ENCODE measurements around the gene HTRA1.

HTRA1 gene

GRCh38 chr10:122481296-122482056 is 20.1 kb downstream of the HTRA1 start:
- in situ Hi-C loops (cut with HindIII; ENCODE audit: low pct_unique_long_range_greater_than_20kb, low sequenced_read_pairs), result no loop called here
- TF ChIP-seq JUND (IDR thresholded peaks at IDR 0.05; ENCODE audit: low read depth), result no peak
- DNase-seq (ENCODE audit: low read depth in 1 of 2, low spot score in 1 of 2), result no peak

- TF ChIP-seq JUND (IDR thresholded peaks at IDR 0.05; ENCODE audit: low read depth), result no peak
- in situ Hi-C loops (cut with HindIII; ENCODE audit: low pct_unique_long_range_greater_than_20kb, low sequenced_read_pairs), result no loop called here
- no peak for DNase-seq (ENCODE audit: low read depth in 1 of 2, low spot score in 1 of 2)
Measured at GRCh38 chr10:122484276-122485060, 23.1 kb downstream of the HTRA1 start.

DNA sequence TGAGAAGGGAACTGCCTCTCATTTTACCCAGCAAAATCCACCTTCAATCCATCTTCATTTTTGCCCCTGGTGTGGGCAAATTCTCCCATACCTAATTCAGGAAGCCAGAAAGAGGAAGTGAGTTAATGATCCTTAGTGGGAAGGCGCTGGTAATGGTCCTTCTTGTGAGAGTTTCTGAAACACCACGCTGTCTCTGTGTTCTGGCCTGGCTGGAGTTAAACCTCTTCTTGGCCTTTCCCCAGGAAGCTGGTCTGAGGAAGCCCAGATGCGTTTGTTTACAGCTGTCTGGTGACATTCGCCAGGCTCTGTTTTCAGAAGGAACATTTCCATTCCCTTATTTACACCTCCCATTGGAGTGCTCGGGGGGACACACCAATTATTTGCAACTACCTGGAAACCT is 24.3 kb downstream of the HTRA1 start:
- in situ Hi-C loops (cut with HindIII; ENCODE audit: low pct_unique_long_range_greater_than_20kb, low sequenced_read_pairs), result no loop called here

GRCh38 chr10:122486406-122487080 is 25.2 kb downstream of the HTRA1 start:
- DNase-seq (ENCODE audit: low read depth in 1 of 2, low spot score in 1 of 2), result no peak
- no peak for TF ChIP-seq JUND (IDR thresholded peaks at IDR 0.05; ENCODE audit: low read depth)
- in situ Hi-C loops (cut with HindIII; ENCODE audit: low pct_unique_long_range_greater_than_20kb, low sequenced_read_pairs), result no loop called here

More for the DNA sequence above, 24.3 kb downstream of the HTRA1 start:
- DNase-seq (ENCODE audit: low read depth in 1 of 2, low spot score in 1 of 2), result no peak
- TF ChIP-seq JUND (IDR thresholded peaks at IDR 0.05; ENCODE audit: low read depth), result no peak

DNA sequence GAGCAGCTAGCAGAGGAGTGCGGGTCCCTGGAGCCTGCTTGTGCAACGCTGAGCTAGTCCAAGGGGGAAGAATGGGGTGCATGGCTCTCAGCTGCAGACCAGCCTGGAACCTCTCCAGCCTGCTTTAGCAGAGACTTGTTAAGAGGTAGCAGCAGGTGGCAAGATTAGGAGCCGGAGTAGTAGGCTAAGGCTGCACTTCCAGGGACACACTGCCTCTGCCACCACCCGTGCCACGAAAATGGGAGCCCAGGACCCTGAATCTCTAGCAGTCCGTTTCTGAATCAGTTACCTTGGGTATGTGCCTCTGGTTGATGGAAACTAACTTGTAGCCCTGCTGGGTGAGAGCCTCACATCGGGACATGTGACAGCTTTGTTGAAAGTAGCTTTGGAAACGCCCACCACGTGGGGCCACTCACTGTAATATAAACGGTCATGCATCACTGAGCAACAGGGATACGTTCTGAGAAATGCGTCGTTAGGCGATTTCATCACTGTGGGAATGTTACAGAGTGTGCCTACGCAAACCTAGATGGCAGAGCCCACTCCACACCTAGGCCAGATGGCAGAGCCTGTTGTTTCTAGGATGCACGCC is 25.9 kb downstream of the HTRA1 start:
- DNase-seq (ENCODE audit: low read depth in 1 of 2, low spot score in 1 of 2), result no peak
- no peak for TF ChIP-seq JUND (IDR thresholded peaks at IDR 0.05; ENCODE audit: low read depth)
- in situ Hi-C loops (cut with HindIII; ENCODE audit: low pct_unique_long_range_greater_than_20kb, low sequenced_read_pairs), result no loop called here

DNA sequence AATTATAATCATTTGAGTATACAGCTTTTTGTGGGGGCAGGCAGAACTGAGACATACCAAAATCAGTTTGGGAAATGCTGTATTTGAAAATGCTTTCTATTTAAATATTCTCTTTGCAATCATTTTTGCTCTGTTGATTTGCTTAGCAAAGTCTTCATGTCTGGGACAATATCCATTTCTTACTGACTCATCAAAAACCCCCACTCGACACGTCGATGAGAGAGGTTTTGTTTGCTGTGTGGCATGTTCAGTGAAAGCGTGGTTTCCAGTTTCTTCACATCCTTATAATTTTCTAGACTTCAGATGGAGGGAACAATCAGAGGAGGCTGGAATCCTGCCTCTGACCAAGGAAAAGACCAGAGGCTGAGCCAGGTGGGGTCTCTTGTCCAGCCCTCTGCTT is 28.9 kb downstream of the HTRA1 start:
- TF ChIP-seq JUND (IDR thresholded peaks at IDR 0.05; ENCODE audit: low read depth), result no peak
- DNase-seq (ENCODE audit: low read depth in 1 of 2, low spot score in 1 of 2), result no peak
- in situ Hi-C loops (cut with HindIII; ENCODE audit: low pct_unique_long_range_greater_than_20kb, low sequenced_read_pairs), result no loop called here

DNA sequence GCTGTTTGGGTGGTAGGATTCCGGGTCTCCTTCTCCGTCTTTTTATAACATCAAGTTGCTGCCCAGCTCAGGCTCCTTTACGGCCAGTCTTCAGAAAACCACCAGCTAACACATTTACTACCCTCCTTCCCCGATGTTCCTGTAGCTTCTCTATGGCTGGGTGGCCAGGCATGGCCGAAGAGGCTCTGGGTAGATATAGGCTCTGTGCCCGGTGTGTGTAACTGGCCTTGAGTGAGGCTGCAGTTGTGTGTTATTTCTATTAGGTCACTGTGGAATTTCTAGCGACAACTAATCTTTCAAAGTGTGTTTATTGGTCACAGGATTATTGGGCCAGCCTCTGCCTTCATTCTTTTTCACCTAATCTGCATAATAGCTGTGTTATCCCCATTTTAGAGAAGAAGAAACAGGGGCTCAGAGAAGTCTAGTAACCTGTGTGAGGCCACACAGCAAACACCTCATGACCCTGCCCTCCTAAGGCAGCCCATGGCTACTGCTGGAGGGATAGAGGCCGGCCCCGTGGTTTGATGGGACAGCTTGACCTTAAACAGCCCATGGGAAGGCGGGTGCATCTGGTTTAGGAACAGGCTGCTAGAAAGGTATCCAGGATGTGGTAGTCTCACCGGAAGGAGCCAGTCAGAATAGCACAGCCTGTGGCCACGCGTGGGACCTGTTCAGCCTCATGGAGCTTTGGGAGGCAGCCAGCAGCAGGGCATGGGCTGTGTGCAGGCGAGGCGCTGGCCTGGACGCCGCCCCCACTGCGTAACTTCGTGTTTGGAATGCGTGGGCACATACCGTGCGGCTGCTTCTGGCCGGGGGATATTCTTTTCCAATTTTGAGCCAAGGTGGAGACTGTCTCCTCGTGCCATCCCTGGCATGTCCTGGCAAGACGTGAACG is 29.7 kb downstream of the HTRA1 start:
- no peak for TF ChIP-seq JUND (IDR thresholded peaks at IDR 0.05; ENCODE audit: low read depth)
- peak in 1 of 2 experiments; percentile 45 for DNase-seq (ENCODE audit: low read depth in 1 of 2, low spot score in 1 of 2)
- in situ Hi-C loops (cut with HindIII; ENCODE audit: low pct_unique_long_range_greater_than_20kb, low sequenced_read_pairs), result no loop called here

DNA sequence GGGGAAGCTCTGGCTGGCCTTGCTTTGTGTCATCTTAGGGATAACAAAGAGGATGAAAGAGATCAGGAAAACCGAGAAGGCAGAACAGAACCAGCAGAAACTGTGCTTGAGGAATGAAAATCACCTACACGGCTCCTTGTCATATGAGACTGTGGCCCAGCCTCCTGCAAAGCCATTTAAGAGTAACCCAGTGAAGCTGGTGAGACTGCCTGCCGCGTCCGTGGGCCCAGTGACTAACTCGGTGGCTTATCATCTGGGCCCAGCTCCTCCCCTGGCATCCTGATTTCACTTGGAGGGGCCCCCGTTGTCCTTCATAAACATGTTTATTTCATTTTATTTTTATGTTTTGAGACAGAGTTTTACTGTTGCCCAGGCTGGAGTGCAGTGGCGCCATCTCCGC is 30.7 kb downstream of the HTRA1 start:
- in situ Hi-C loops (cut with HindIII; ENCODE audit: low pct_unique_long_range_greater_than_20kb, low sequenced_read_pairs), result no loop called here

DNA sequence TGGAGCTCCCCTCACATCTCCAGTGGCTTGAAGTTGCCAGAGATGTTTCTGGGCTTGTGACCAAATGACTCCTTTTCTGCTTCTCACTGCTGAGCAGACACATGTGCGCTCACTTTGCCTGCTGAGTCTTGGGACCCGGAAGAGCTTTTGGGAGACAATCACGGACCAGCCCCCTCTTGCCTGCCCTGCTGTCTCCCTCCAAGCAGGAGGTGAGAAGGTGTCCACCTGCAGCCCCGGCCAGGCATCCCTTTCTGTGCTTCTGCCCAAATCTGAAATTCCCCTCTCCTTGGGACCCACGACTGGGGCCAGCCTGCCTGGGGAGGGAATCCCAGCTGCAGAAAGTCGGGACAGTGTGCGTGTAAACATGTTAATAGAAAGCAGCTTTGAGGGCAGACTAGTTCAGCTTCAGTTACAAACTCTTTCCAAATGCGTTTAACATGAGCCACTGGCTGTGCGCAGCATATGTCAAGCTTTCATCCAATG is 31.7 kb downstream of the HTRA1 start:
- in situ Hi-C loops (cut with HindIII; ENCODE audit: low pct_unique_long_range_greater_than_20kb, low sequenced_read_pairs), result no loop called here
- TF ChIP-seq JUND (IDR thresholded peaks at IDR 0.05; ENCODE audit: low read depth), result no peak
- DNase-seq (ENCODE audit: low read depth in 1 of 2, low spot score in 1 of 2), result no peak

More for the DNA sequence above, 30.7 kb downstream of the HTRA1 start:
- no peak for TF ChIP-seq JUND (IDR thresholded peaks at IDR 0.05; ENCODE audit: low read depth)
- DNase-seq (ENCODE audit: low read depth in 1 of 2, low spot score in 1 of 2), result no peak

GRCh38 chr10:122493761-122494160 is 32.4 kb downstream of the HTRA1 start:
- in situ Hi-C loops (cut with HindIII; ENCODE audit: low pct_unique_long_range_greater_than_20kb, low sequenced_read_pairs), result no loop called here
- DNase-seq (ENCODE audit: low read depth in 1 of 2, low spot score in 1 of 2), result no peak
- TF ChIP-seq JUND (IDR thresholded peaks at IDR 0.05; ENCODE audit: low read depth), result no peak

- in situ Hi-C loops (cut with HindIII; ENCODE audit: low pct_unique_long_range_greater_than_20kb, low sequenced_read_pairs), result no loop called here
- TF ChIP-seq JUND (IDR thresholded peaks at IDR 0.05; ENCODE audit: low read depth), result no peak
- DNase-seq (ENCODE audit: low read depth in 1 of 2, low spot score in 1 of 2), result no peak
Measured at GRCh38 chr10:122494173-122494820, 32.9 kb downstream of the HTRA1 start.
